CD4-positive, alpha-beta T cell treated with Interferon alpha-2 for 1 hour (primary cell): ENCODE data around the gene TMEM156.
"Not testable (repeated sequence)": the region's sequence is repeated elsewhere in the genome, so short reads cannot be mapped to it uniquely, and the experiment has no call there.

Experiments used
- DNase-seq, 2 donors: peaks; one replicate each; pipeline ENCODE4 v3.0.0-alpha.2; 2020 to 2022

The TMEM156 gene

DNA sequence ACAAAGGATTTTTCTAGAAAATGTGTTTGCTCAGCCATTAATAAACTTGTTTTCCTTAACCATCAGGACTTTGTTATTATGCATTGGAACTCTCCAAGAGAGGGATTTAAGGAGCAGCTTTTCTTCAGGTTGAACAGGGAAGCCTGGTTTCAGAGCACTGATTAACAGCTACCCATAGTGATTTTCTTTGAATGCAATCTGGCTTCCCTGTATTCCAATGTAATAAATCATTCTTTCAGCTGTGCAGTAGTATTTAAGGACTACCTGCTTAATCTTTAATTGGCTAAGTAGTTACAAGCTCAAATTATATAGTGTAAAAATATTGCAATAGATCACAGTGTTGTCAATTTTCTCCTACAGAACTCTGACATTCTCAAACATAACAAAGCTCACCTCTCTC, 77.5 kb downstream of the TMEM156 start:
- no peak for DNase-seq

GRCh38 chr4:38952017-38952416, 80.2 kb downstream of the TMEM156 start:
- DNase-seq, result no peak

DNA sequence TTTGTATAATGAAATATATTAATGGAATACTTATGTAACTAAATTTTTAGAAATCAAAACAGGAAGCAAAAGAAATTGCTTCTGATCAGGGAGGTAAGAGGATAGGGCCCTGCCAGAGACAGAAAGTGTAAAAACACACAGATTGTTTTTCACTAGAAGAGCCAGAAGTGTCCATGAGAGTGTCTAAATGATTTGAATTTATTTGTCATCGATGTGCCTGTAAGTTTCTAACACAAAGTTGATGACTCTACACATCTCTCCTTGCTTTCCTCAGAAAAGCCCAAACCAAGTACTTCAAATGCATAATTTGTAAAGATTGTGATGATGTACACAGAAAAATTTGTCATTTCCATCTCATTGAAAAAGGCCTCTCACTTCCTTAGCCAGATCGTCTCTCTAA, 80.6 kb downstream of the TMEM156 start:
- no peak for DNase-seq

DNA sequence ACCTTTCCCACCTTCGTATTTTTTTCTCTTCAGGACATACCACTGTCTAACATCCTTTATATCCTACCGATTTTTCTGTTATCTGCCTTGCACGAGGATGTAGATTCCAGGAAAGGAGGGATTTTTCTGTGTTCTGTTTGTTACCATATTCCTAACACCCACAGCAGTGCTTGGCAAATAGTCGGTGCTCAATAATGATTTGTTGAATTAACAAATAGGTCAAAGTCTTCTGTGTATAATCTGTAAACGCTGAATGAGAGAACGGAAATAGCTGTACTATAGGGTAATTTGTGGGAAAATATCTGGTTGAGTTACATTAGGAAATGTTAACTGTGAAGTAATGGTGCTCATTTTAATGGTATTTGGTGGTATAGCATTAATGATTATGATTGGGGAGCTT, 81.5 kb downstream of the TMEM156 start:
- no peak for DNase-seq

GRCh38 chr4:38950159-38950558, 82.0 kb downstream of the TMEM156 start:
- DNase-seq, result no peak

GRCh38 chr4:38949411-38950051, 82.7 kb downstream of the TMEM156 start:
- peak; percentile 36 to 67 for DNase-seq

DNA sequence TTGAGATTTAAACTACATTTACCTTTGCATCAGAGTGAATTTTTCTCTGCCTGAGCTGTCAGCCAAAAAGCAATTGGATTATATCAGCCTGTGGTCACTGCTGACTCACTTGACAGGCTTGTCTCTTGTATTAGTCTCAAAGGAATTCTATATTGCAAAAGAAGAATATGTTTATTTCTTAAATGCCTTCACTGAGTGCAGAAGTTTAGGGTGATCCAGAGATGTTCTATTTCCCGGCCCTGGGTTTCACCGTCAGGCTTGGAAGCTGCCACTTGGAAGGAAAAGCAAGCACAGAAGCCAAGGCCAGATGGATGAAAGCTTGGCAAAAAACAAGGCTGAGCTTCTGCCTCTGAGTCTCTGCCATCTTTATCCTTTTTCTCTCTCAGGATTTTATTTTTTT, 83.7 kb downstream of the TMEM156 start:
- no peak for DNase-seq

DNA sequence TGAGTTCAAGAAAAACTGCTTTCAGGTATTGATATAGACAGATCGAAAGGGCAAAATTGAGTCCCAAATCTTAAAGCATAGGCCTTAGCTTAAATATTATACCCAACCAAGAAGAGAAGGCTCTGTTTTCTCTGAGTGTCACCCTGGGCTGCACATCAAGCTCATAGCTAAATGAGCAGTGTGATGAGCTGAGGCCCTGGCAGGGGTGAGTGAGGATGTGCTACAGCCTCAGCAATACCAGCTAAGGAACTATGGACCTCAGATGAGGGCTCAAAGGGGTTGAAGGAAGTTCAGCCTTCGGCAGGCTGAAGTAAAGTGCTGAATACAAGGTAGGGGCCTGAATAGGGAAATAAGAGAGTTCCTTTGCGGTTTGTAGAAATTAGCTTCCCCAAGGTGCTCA, 85.3 kb downstream of the TMEM156 start:
- DNase-seq, result no peak

- DNase-seq, result no peak
Measured at GRCh38 chr4:38944440-38944839, 87.8 kb downstream of the TMEM156 start.

DNA sequence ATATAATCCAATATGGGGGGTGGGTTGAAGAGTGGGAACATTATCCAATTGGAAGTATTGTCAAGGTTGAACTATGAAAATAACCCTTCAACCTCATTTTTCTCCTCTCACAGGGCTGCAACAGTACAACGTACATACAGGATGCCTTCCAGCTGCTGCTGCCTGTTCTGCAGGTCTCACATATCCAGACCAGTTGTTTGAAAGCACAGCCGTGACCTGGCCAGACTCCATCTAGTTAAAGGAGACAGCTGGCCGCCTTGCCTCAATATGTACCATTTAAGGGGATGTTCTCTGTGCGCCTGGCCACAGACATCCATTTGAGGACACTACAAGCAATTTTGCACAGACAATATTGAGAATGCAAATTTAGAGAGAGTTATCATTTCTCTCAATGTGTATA, 88.9 kb downstream of the TMEM156 start:
- no peak for DNase-seq

- DNase-seq, result not testable (repeated sequence)
Measured at GRCh38 chr4:38941906-38942305, 90.3 kb downstream of the TMEM156 start.

DNA sequence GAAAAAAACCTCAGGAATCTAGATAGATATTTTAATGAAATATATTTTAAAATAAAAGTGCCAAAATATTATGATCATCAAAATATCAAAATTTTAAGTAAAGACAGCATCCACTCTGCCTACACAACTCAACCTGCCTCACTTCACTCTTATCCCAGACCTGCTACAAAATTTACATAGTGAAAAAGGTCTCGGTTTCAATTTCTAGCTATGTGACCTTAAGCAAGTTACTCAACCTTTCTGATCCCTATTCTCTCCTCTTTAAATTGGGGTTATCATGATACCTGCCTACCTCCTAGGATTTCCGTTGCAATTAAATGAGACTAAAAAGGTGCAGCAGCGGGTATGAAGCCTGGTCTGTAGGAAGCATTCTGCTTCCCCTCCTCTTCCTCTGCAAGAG, 91.7 kb downstream of the TMEM156 start:
- no peak for DNase-seq

- DNase-seq, result no peak
Measured at GRCh38 chr4:38939165-38939564, 93.0 kb downstream of the TMEM156 start.

- DNase-seq, result no peak
Measured at GRCh38 chr4:38935391-38936073, 96.7 kb downstream of the TMEM156 start.

DNA sequence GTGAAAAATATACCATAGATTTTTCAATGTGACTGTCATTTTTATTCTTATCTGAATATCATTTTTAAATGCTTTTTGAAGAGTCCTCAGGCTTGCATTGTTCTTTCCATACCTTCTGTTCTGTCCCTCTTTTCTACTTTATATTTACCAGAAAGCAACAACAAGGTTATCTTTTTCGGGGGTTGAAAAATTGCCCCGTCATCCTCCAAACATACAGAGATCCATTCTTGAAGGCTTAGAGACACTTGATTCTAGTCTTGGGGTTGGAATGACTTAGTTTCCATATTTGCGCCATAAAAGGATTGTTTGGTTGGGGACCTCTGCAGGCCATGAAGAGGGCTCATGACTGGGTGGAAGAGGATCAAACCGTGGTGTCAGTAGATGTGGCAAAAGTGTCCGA, 101.1 kb downstream of the TMEM156 start:
- DNase-seq, result no peak

GRCh38 chr4:38930707-38931106, 101.5 kb downstream of the TMEM156 start:
- DNase-seq, result no peak

GRCh38 chr4:38930204-38930603, 102.0 kb downstream of the TMEM156 start:
- DNase-seq, result no peak

DNA sequence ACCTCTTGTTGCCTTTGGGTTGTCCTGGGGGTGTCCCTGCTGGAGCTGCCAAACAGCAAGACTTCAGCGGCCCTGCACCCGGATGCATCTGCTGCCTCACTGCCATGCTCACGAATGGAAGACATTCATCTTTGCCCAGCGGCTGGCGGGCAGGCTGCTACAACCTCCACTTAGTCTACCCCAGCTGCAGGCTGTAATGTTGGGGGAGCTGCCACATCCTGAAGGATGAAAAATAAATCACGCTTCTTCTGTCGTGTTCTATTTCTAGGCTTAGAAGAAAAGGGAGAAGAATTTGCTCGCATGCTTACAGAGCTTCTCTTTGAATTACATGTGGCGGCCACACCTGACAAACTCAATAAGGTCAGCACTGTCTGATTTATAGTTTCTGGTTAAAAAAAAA, 103.2 kb downstream of the TMEM156 start:
- no peak for DNase-seq

GRCh38 chr4:38928568-38928967, 103.6 kb downstream of the TMEM156 start:
- no peak for DNase-seq

DNA sequence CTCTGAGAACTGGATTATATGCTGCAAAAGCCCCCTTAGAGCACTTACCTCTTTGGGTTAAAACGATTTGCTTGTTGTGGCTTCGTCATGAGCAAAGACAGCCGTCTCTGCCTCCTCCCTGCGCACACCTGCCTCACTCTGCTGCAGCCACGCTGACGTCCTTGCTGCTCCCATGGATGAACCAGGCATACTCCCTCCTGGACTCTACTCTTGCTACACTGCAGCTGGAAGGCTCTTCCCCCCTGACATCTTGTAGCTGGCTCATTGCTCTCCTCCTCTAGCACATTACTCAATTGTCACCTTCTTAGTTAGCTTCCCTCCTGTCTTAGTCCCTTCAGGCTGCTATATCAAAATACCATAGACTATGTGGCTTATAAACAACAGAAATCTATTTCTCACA, 105.3 kb downstream of the TMEM156 start:
- no peak for DNase-seq

DNA sequence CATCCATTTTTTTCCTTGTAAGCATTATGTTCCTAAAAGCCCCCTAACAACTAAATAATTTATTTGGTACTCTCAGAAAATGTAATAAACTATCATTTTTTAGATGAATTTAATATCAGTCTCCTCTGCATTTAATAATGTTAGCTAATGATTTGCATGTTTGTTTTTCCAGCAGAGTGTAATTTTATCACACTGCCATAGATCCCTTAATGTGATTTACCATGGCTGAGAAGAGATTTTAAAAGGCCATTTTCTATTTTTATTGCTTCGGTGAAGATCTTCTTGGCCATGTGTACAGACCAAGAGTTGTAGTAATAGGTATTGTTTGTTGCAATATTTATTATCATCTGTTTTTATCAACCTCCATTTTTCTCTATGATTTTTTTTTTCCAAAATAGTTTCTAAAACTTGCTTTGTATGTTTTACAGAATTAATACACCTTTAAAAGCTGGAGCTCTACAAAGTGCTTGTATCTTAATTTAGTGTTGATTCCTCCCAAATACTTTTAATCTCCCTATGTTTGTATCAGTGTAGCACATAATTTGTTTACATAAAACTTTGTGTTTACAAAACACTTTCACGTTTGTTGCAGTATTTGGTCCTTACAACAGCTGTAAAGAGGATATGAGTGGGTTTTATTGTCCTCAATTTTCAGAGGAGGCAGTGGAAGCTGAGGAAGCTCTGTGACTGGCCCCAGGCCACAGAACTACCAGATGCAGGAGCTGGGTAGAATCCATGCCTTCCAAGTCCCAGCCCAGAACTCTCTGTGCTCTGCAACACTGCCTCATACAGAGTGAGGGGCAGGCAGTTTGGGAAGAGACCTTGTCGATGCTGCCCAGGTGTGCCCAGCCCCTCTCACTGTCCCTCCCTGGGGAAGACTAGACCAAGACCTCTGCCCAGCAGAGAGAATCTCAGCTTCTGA, 106.5 kb downstream of the TMEM156 start:
- no peak for DNase-seq

GRCh38 chr4:38924353-38924752, 107.9 kb downstream of the TMEM156 start:
- DNase-seq, result no peak

GRCh38 chr4:38923746-38924145, 108.5 kb downstream of the TMEM156 start:
- no peak for DNase-seq

GRCh38 chr4:38921151-38921550, 111.1 kb downstream of the TMEM156 start:
- DNase-seq, result no peak
